ENCODE data around the gene PTRH1. TPM values are rescaled to one million over a fixed set of nuclear protein-coding genes. Genes with fewer than 3 reads are reported as not detected.
"Not testable (repeated sequence)": the region's sequence is repeated elsewhere in the genome, so short reads cannot be mapped to it uniquely, and the experiment has no call there.

The PTRH1 gene
- total and polyA plus RNA-seq, 12 donors: 3.4 to 48.8 (median 24.3) TPM

GRCh38 chr9:127761491-127761956, 46.1 kb upstream of the PTRH1 start:
- Histone ChIP-seq H3K36me3 (replicated peaks in 1 of 2) (no peaks in the 10 kb centered on the region), H3K27me3 (peaks cover 4% of the 10 kb centered on the region), H3K27ac (peak overlapping the region in 1 of 5 donors; percentile 46), H3K4me3 (no peak overlapping the region), H3K4me1 (replicated peaks in 1 of 2) (peaks cover 0 to 9% of the 10 kb centered on the region in 2 donors), H3K9me3 (replicated peaks in 1 of 3) (no peaks in the 10 kb centered on the region)
- 36 to 44% (median 39%) methylated on average over 4 to 5 of the region's 5 CpGs for WGBS, 4 donors
- intact Hi-C loops (cut with DNase I): no loop called here
- TF ChIP-seq CTCF (IDR thresholded peaks at IDR 0.05) (no peak), POLR2A (IDR thresholded peaks at IDR 0.05) (no peak)
- DNase-seq: no peak

GRCh38 chr9:127761061-127761460, 45.6 kb upstream of the PTRH1 start:
- TF ChIP-seq CTCF (IDR thresholded peaks at IDR 0.05) (no peak), POLR2A (IDR thresholded peaks at IDR 0.05) (no peak)
- Histone ChIP-seq H3K27me3 (peaks cover 7% of the 10 kb centered on the region), H3K27ac (peak overlapping the region in 1 of 5 donors; percentile 11), H3K36me3 (replicated peaks in 1 of 2) (no peaks in the 10 kb centered on the region), H3K4me1 (replicated peaks in 1 of 2) (peaks cover 0 to 9% of the 10 kb centered on the region in 2 donors), H3K9me3 (replicated peaks in 1 of 3) (no peaks in the 10 kb centered on the region), H3K4me3 (no peak overlapping the region)
- intact Hi-C loops (cut with DNase I): no loop called here
- WGBS, 4 donors: 70 to 82% (median 79%) methylated on average over 5 of the region's 5 CpGs
- DNase-seq: no peak

DNA sequence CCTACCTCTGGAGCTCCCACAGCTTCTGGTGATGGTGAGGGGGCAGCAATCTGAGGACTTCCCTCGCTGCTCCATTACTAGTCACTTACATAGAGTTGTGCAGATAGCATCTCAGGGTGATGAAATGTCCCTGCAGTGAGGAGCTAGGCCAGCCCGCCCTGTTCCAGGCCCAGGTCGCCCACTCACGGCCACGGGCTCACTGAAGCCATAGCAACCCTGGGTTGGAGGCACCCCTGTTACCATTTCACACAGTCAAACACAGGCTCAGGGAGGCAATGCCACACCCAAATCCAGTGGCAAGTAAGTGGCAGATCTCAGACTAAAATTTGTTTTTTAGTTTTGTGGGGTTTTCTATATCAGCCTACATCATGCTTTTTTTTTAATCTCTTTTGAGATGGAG, 43.4 kb upstream of the PTRH1 start:
- intact Hi-C loops (cut with DNase I): no loop called here
- peaks cover 28% of the 10 kb centered on the region for H3K27me3 ChIP-seq
- no peak overlapping the region for H3K27ac ChIP-seq
- no peak for DNase-seq
- TF ChIP-seq CTCF (IDR thresholded peaks at IDR 0.05) (no peak), POLR2A (IDR thresholded peaks at IDR 0.05) (no peak)
- H3K4me3 ChIP-seq: no peak overlapping the region
- peaks cover 0 to 9% of the 10 kb centered on the region in 2 donors for H3K4me1 ChIP-seq (replicated peaks in 1 of 2)
- WGBS, 4 donors: 74 to 90% (median 85%) methylated on average over 3 to 5 of the region's 5 CpGs
- no peaks in the 10 kb centered on the region for H3K9me3 ChIP-seq (replicated peaks in 1 of 3)
- H3K36me3 ChIP-seq (replicated peaks in 1 of 2): no peaks in the 10 kb centered on the region

GRCh38 chr9:127756776-127757175, 41.3 kb upstream of the PTRH1 start:
- peaks cover 30% of the 10 kb centered on the region for H3K27me3 ChIP-seq
- DNase-seq; H3K9me3 ChIP-seq (replicated peaks in 1 of 3); H3K4me1 ChIP-seq (replicated peaks in 1 of 2); intact Hi-C loops (cut with DNase I); H3K36me3 ChIP-seq (replicated peaks in 1 of 2); H3K27ac ChIP-seq; H3K4me3 ChIP-seq: not testable (repeated sequence)
- 76 to 80% (median 80%) methylated on average over 11 of the region's 11 CpGs for WGBS, 4 donors

- intact Hi-C loops (cut with DNase I): no loop called here
- WGBS, 4 donors: 88 to 100% (median 92%) methylated on average over 3 of the region's 3 CpGs
- no peaks in the 10 kb centered on the region for H3K36me3 ChIP-seq (replicated peaks in 1 of 2)
These were observed 40.8 kb upstream of the PTRH1 start for GRCh38 chr9:127756233-127756632.

More at GRCh38 chr9:127756233-127756632, 40.8 kb upstream of the PTRH1 start:
- H3K4me3 ChIP-seq: no peak overlapping the region
- no peaks in the 10 kb centered on the region for H3K9me3 ChIP-seq (replicated peaks in 1 of 3)
- H3K4me1 ChIP-seq (replicated peaks in 1 of 2): no peaks in the 10 kb centered on the region
- H3K27me3 ChIP-seq: peaks cover 30% of the 10 kb centered on the region
- TF ChIP-seq POLR2A (IDR thresholded peaks at IDR 0.05) (no peak), CTCF (IDR thresholded peaks at IDR 0.05) (no peak)
- no peak overlapping the region for H3K27ac ChIP-seq
- DNase-seq: no peak

Data from adrenal gland (tissue), 12 donors.